Measurements from ENCODE around the gene ZNF544.
"Not testable (repeated sequence)": the region's sequence is repeated elsewhere in the genome, so short reads cannot be mapped to it uniquely, and the experiment has no call there.

The ZNF544 gene

GRCh38 chr19:58258259-58258658 lies 29.5 kb downstream of the ZNF544 start:
- not testable (repeated sequence) for DNase-seq

- no peak for DNase-seq
These were observed 32.9 kb downstream of the ZNF544 start for GRCh38 chr19:58261600-58261967.

- DNase-seq, result no peak
These were observed 33.5 kb downstream of the ZNF544 start for GRCh38 chr19:58261968-58262921.

- no peak for DNase-seq
These were observed 34.2 kb downstream of the ZNF544 start for GRCh38 chr19:58262922-58263296.

- DNase-seq, result no peak
These were observed 36.4 kb downstream of the ZNF544 start for GRCh38 chr19:58265100-58265499.

- DNase-seq, result no peak
These were observed 39.6 kb downstream of the ZNF544 start for GRCh38 chr19:58268344-58268743.

GRCh38 chr19:58274771-58275201 lies 46.1 kb downstream of the ZNF544 start:
- DNase-seq, result no peak

- DNase-seq, result no peak
These were observed 46.9 kb downstream of the ZNF544 start for GRCh38 chr19:58275564-58275963.

- no peak for DNase-seq
These were observed 48.5 kb downstream of the ZNF544 start for GRCh38 chr19:58277197-58277596.

- DNase-seq, result no peak
These were observed 49.2 kb downstream of the ZNF544 start for GRCh38 chr19:58277748-58278540.

GRCh38 chr19:58278541-58279041 lies 49.9 kb downstream of the ZNF544 start, which contains the start of gene ZNF8:
Gene ZNF8, plus strand, starts transcription at chr19:58278955. Its CDS starts 127 bp downstream, at chr19:58279082.
- peak; percentile 98 for DNase-seq

GRCh38 chr19:58279042-58279924 lies 50.6 kb downstream of the ZNF544 start:
- DNase-seq, result no peak

- DNase-seq, result no peak
These were observed 51.2 kb downstream of the ZNF544 start for GRCh38 chr19:58279925-58280316.

GRCh38 chr19:58284199-58284598 lies 55.5 kb downstream of the ZNF544 start:
- DNase-seq, result no peak

GRCh38 chr19:58291943-58292342 lies 63.2 kb downstream of the ZNF544 start:
- no peak for DNase-seq

GRCh38 chr19:58294743-58295374 lies 66.1 kb downstream of the ZNF544 start:
- DNase-seq, result no peak

- DNase-seq, result no peak
These were observed 67.4 kb downstream of the ZNF544 start for GRCh38 chr19:58296104-58296503.

- no peak for DNase-seq
These were observed 71.9 kb downstream of the ZNF544 start for GRCh38 chr19:58300620-58301019.

GRCh38 chr19:58304255-58304654 lies 75.5 kb downstream of the ZNF544 start:
- no peak for DNase-seq

- no peak for DNase-seq
These were observed 76.0 kb downstream of the ZNF544 start for GRCh38 chr19:58304748-58305064.

GRCh38 chr19:58305065-58305931 lies 76.6 kb downstream of the ZNF544 start, which contains the start of gene ERVK3-1:
Gene ERVK3-1, plus strand, starts transcription at chr19:58305377. Its CDS starts 6,792 bp downstream, at chr19:58312169.
- DNase-seq, result peak; percentile 95

Data from GDM1 (cell line).